Liver (tissue), 9 donors: ENCODE measurements around the gene FTCD. TPM values are rescaled to one million over a fixed set of nuclear protein-coding genes. Genes with fewer than 3 reads are reported as not detected.

Source experiments
- DNase-seq: peaks from one replicate; pipeline ENCODE4 v3.0.0-alpha.2; 2017; ENCODE audit warnings: low spot score
- H3K27ac ChIP-seq, 2 donors: one replicate each; pipeline ENCODE4 v1.7.0; 2013; ENCODE audit warnings: inconsistent platforms in 2 of 2, low read length in 2 of 2, control low read depth in 1 of 2, low read depth in 1 of 2, mild to moderate bottlenecking in 1 of 2
- H3K27me3 ChIP-seq, 4 donors: one replicate each; pipeline versions ENCODE4 v1.6.1 to v1.7.0; 2013; ENCODE audit warnings: low read length in 3 of 4, inconsistent platforms in 1 of 4, mild to moderate bottlenecking in 1 of 4, moderate library complexity in 1 of 4; ENCODE audit not compliant: control insufficient read depth in 4 of 4, insufficient read depth in 4 of 4
- H3K36me3 ChIP-seq, 4 donors: one replicate each; pipeline versions ENCODE4 v1.6.1 to v1.7.0; 2013; ENCODE audit warnings: low read length in 3 of 4, mild to moderate bottlenecking in 3 of 4, low read depth in 1 of 4, moderate library complexity in 1 of 4; ENCODE audit not compliant: control insufficient read depth in 4 of 4, insufficient read depth in 3 of 4
- H3K4me1 ChIP-seq, 4 donors: one replicate each; pipeline versions ENCODE4 v1.6.1 to v1.7.0; 2013; ENCODE audit warnings: low read length in 3 of 4, mild to moderate bottlenecking in 3 of 4, moderate library complexity in 1 of 4; ENCODE audit not compliant: control insufficient read depth in 4 of 4, insufficient read depth in 4 of 4
- H3K4me3 ChIP-seq, 3 donors: one replicate each; pipeline versions ENCODE4 v1.6.1 to v1.7.0; 2013; ENCODE audit warnings: low read length in 3 of 3, control low read depth in 1 of 3, low read depth in 1 of 3, mild to moderate bottlenecking in 1 of 3
- H3K9ac ChIP-seq, 2 donors: one replicate each; pipeline ENCODE4 v1.7.0; 2013; ENCODE audit warnings: low read length in 2 of 2, mild to moderate bottlenecking in 2 of 2, moderate library complexity in 2 of 2, control low read depth in 1 of 2, low read depth in 1 of 2
- H3K9me3 ChIP-seq, 4 donors: one replicate each; pipeline versions ENCODE4 v1.6.1 to v1.7.0; 2013; ENCODE audit warnings: low read length in 3 of 4; ENCODE audit not compliant: control insufficient read depth in 4 of 4
- CTCF ChIP-seq: fragments of 150-350 bp; IDR thresholded peaks from 2 replicates; pipeline ENCODE4 v1.5.1; 2017; ENCODE audit warnings: improper control_type of control experiment, low read depth, low read length; ENCODE audit not compliant: missing input control
- EGR1 ChIP-seq, 2 donors: IDR thresholded peaks; 2 replicates each; pipeline ENCODE4 v1.6.1; 2016 to 2018; ENCODE audit warnings: antibody characterized with exemption in 2 of 2, low read depth in 2 of 2
- FOXA1 ChIP-seq: IDR thresholded peaks from 2 replicates; pipeline ENCODE4 v1.6.1; 2016; ENCODE audit warnings: antibody characterized with exemption
- FOXA2 ChIP-seq: IDR thresholded peaks from 2 replicates; pipeline ENCODE4 v1.6.1; 2016; ENCODE audit warnings: antibody characterized with exemption
- GABPA ChIP-seq, 2 donors: IDR thresholded peaks in 1 of 2; conservative IDR thresholded peaks in 1 of 2; 2 replicates each; pipeline ENCODE4 v1.6.1; 2016; ENCODE audit warnings: antibody characterized with exemption in 2 of 2, mild to moderate bottlenecking in 1 of 2, moderate library complexity in 1 of 2
- HNF4A ChIP-seq, 2 donors: conservative IDR thresholded peaks; 2 replicates each; pipeline ENCODE4 v1.6.1; 2016; ENCODE audit warnings: antibody characterized with exemption in 2 of 2, mild to moderate bottlenecking in 2 of 2
- JUND ChIP-seq, 2 donors: IDR thresholded peaks; 2 replicates each; pipeline ENCODE4 v1.6.1; 2016; ENCODE audit warnings: antibody characterized with exemption in 2 of 2
- NR2F2 ChIP-seq: IDR thresholded peaks from 2 replicates; pipeline ENCODE4 v1.6.1; 2016; ENCODE audit warnings: antibody characterized with exemption
- RAD21 ChIP-seq, 2 donors: IDR thresholded peaks; 2 replicates each; pipeline ENCODE4 v1.6.1; 2016; ENCODE audit warnings: antibody characterized with exemption in 2 of 2, mild to moderate bottlenecking in 2 of 2
- REST ChIP-seq: IDR thresholded peaks from 2 replicates; pipeline ENCODE4 v1.6.1; 2016; ENCODE audit warnings: antibody characterized with exemption, mild to moderate bottlenecking
- RXRA ChIP-seq, 2 donors: IDR thresholded peaks; 2 replicates each; pipeline ENCODE4 v1.6.1; 2017 to 2018; ENCODE audit warnings: antibody characterized with exemption in 2 of 2, mild to moderate bottlenecking in 1 of 2
- SP1 ChIP-seq: IDR thresholded peaks from 2 replicates; pipeline ENCODE4 v1.6.1; 2018; ENCODE audit warnings: antibody characterized with exemption, mild to moderate bottlenecking
- TAF1 ChIP-seq: conservative IDR thresholded peaks from 2 replicates; pipeline ENCODE4 v1.6.1; 2016; ENCODE audit warnings: antibody characterized with exemption, mild to moderate bottlenecking
- YY1 ChIP-seq: IDR thresholded peaks from 2 replicates; pipeline ENCODE4 v1.6.1; 2016; ENCODE audit warnings: antibody characterized with exemption, mild to moderate bottlenecking
- ZBTB33 ChIP-seq: IDR thresholded peaks from 2 replicates; pipeline ENCODE4 v1.6.1; 2016; ENCODE audit warnings: antibody characterized with exemption
- WGBS: extraction: QIAGEN DNeasy Blood & Tissue Kit; methylation state at CpG from one replicate; pipeline ENCODE4 v1.1.7; 2013; 5-methylcytosine and 5-hydroxymethylcytosine counted together
- polyA plus RNA-seq, 2 donors: library from polyadenylated mRNA; stranded (reverse) in 1 of 2; unstranded in 1 of 2; fragments of 200-250 nt in 1 of 2; fragments of >200 nt in 1 of 2; fragmentation: Nextera tagmentation in 1 of 2; extraction: Ambion mirVana in 1 of 2; gene quantifications; one replicate each; pipeline versions ENCODE4 v1.2.1 to v1.2.3, GENCODE V29; 2013 to 2015
- total RNA-seq, 2 donors: library from RNA; depleted of rRNA; stranded (reverse); fragments of >200 nt; gene quantifications; one replicate each; pipeline ENCODE4 v1.2.3, GENCODE V29; 2014
- TF ChIP-seq, protein P1 (sequence below): IDR thresholded peaks from 2 replicates; pipeline ENCODE4 v1.6.1; 2016; ENCODE audit warnings: antibody characterized with exemption
- TF ChIP-seq, protein P2 (sequence below): IDR thresholded peaks from 2 replicates; pipeline ENCODE4 v1.6.1; 2016; ENCODE audit warnings: antibody characterized with exemption
- donor health status: healthy.
- donor health status: healthy.
- donor health status: healthy.
- donor health status: healthy.
- donor health status: healthy.

FTCD gene
- total and polyA plus RNA-seq, 4 donors: 130 to 182 (median 173) TPM

- TF ChIP-seq, protein P1, sequence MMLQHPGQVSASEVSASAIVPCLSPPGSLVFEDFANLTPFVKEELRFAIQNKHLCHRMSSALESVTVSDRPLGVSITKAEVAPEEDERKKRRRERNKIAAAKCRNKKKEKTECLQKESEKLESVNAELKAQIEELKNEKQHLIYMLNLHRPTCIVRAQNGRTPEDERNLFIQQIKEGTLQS: no peak
Observed at GRCh38 chr21:46180079-46180722, 24.8 kb upstream of the FTCD start (continued).

- H3K4me3 ChIP-seq: no peak overlapping the region
Observed at GRCh38 chr21:46179708-46180078, 24.3 kb upstream of the FTCD start.

More at GRCh38 chr21:46179708-46180078, 24.3 kb upstream of the FTCD start:
- peaks cover 0 to 2% (median 0%) of the 10 kb centered on the region in 4 donors for H3K9me3 ChIP-seq
- no peak overlapping the region for H3K27ac ChIP-seq
- TF ChIP-seq FOXA1 (no peak), YY1 (no peak), CTCF (no peak), EGR1 (IDR thresholded peaks at IDR 0.05; ENCODE audit: low read depth in 2 of 2) (no peak), ZBTB33 (no peak), NR2F2 (no peak), GABPA (IDR thresholded peaks at IDR 0.05 in 1 of 2, conservative IDR thresholded peaks at IDR 0.05 in 1 of 2) (no peak), REST (no peak), HNF4A (conservative IDR thresholded peaks at IDR 0.05) (no peak), RXRA (IDR thresholded peaks at IDR 0.05) (no peak), RAD21 (IDR thresholded peaks at IDR 0.05) (no peak), JUND (IDR thresholded peaks at IDR 0.05) (no peak), FOXA2 (no peak), TAF1 (no peak), SP1 (no peak)
- TF ChIP-seq, protein P2, sequence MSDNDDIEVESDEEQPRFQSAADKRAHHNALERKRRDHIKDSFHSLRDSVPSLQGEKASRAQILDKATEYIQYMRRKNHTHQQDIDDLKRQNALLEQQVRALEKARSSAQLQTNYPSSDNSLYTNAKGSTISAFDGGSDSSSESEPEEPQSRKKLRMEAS: no peak
- TF ChIP-seq, protein P1: no peak
- peaks cover 0 to 4% (median 0%) of the 10 kb centered on the region in 4 donors for H3K4me1 ChIP-seq
- WGBS: 80% methylated on average over 17 of the region's 17 CpGs
- no peaks in the 10 kb centered on the region for H3K36me3 ChIP-seq
- H3K27me3 ChIP-seq: no peaks in the 10 kb centered on the region
- peak; percentile 34 for DNase-seq
- no peak overlapping the region for H3K9ac ChIP-seq
